GM18505 (cell line): ENCODE measurements around the gene COL28A1.

ENCODE experiments used
- ATAC-seq: cut with Tn5 transposase; IDR thresholded peaks from one replicate; pipeline ENCODE4 v1.9.1; 2021; ENCODE audit not compliant: unreplicated experiment
- POLR2A ChIP-seq: IDR thresholded peaks from 4 replicates; pipeline ENCODE4 v1.6.1; 2011; ENCODE audit warnings: borderline replicate concordance; ENCODE audit not compliant: insufficient read depth, insufficient read length; ENCODE audit errors: extremely low read depth

Gene COL28A1

DNA sequence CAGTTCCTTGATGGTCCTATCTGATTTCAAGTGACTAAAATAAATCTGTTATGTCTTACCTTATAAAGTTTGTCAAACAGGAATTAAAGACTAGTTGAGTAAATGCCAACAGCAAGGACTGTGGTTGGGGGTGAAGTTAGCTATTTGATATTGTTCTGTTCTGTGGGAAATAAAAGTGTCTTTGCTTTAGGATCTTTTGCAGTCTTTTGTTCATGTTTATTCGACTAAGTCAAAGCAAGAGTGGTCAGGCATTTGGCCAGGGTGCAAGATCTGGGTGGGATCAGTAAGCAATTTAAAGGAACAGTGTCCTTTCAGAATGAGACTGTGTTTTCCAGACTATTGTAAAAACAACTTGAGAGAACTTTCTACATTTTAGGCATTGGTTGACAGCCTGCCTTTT is at the start of gene COL28A1:
Gene COL28A1 (minus strand): TSS at position 183 of the 400 bp plus-strand sequence. CDS start 2,998 bp downstream, outside the sequence.
- no peak for ATAC-seq
- TF ChIP-seq POLR2A, result no peak

DNA sequence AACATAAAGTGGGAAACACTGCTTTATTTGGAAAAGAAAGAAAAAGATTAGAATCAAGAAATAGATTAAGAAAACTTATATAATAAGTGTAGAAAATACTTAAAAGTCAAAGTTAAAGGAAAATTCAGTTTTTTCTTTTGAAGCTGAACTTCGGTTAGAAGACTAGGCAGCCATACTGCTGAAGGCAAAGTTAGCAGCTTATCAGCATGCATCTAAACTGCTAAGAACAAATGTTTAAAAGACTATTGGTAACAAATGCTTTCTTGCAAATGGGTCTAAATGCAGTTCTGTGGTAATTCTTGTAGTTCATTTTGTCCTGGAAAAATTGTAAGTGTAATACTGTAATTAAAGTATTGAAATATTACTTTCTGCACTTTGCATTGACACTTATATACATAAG is 49.0 kb upstream of the COL28A1 start:
- no peak for TF ChIP-seq POLR2A
- ATAC-seq, result no peak

GRCh38 chr7:7583731-7584130 is 48.1 kb upstream of the COL28A1 start:
- no peak for TF ChIP-seq POLR2A
- ATAC-seq, result no peak

GRCh38 chr7:7582596-7582995 is 46.9 kb upstream of the COL28A1 start:
- ATAC-seq, result no peak
- TF ChIP-seq POLR2A, result no peak

- ATAC-seq, result no peak
- no peak for TF ChIP-seq POLR2A
These were observed 46.0 kb upstream of the COL28A1 start for GRCh38 chr7:7581531-7582179.

DNA sequence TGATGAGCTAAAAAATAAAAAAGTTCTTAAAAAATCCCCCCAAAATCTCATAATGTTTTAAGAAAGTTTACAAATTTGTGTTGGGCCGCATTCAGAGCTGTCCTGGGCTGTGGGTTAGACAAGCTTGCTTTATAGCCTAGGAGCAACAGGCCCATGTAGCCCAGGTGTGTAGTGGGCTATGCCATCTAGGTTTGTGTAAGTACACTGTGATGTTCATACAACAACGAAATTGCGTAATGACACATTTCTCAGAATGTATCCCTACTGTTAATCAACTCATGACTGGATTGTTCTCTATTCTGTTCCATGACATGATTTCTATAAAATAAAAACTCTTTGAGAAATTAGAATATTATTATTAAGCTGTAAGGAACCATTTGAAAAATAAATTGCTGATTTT is 44.0 kb upstream of the COL28A1 start:
- TF ChIP-seq POLR2A, result no peak
- no peak for ATAC-seq

DNA sequence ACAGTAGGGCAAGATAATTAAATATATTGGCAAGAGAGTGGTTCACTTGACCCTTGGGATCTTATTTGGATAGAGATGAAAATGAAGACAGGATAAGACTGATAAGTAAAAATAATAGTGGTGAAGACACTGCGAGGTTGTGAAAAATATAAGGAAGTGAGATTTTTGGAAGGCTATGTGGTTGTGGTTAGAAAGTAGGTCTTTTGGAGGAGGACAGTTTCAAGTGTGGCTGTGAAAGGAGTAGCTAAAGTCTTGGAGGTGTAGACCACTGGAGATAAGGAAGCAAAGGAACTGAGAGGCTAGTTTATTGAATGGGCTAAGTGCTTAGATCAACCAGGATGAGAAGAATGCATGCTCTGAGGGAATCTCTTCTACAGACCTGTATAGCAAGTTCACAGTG is 42.2 kb upstream of the COL28A1 start:
- TF ChIP-seq POLR2A, result no peak
- ATAC-seq, result peak; percentile 85

DNA sequence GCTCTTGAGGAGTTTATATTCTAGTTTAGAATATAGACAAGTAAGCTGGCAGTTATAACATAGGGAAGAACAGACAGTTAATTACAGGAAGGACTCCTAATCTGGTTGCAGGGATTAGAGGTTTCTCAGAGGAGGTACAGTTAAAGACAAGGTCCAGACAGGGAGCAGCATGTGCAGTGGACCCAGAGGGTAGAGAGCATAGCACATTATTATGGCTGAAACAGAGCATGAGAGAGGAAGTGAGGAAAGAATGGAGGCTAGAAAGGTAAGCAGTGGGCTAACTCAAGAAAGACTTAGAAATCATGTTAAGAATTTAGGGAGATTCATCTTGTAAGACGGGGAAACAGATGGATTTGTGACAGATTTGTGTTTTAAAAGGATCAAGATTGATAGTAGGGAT is 40.7 kb upstream of the COL28A1 start:
- ATAC-seq, result no peak
- no peak for TF ChIP-seq POLR2A

GRCh38 chr7:7573701-7574100 is 38.0 kb upstream of the COL28A1 start:
- no peak for TF ChIP-seq POLR2A
- ATAC-seq, result no peak

GRCh38 chr7:7570584-7570983 is 34.9 kb upstream of the COL28A1 start:
- no peak for TF ChIP-seq POLR2A

GRCh38 chr7:7569615-7570014 is 33.9 kb upstream of the COL28A1 start:
- ATAC-seq, result peak; percentile 19
- TF ChIP-seq POLR2A, result no peak

More at GRCh38 chr7:7570584-7570983, 34.9 kb upstream of the COL28A1 start:
- no peak for ATAC-seq

DNA sequence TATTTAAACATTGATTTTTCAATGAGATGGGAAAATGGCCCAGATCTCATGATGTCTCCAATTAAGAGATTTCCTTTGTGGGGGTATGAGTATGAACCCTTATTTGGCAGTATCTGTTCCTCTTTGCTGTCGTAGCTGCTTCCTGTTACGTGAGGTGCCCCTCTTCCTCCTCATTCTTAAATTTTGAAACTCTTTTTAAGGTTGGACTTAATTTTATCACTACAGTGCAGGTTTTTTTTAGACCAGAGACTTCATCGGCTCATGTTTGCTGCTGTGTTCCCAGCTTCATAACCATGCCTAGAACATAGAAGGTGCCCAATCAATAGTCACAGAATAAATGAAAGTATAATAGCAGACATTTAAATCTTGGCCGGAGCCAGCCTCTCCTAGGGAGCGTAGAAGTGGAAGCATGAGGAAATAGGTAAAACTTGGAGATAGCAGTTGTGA is 33.4 kb upstream of the COL28A1 start:
- peak; percentile 35 for ATAC-seq
- TF ChIP-seq POLR2A, result no peak

GRCh38 chr7:7568553-7568952 is 32.9 kb upstream of the COL28A1 start:
- no peak for ATAC-seq
- TF ChIP-seq POLR2A, result no peak

- TF ChIP-seq POLR2A, result no peak
- no peak for ATAC-seq
These were observed 32.3 kb upstream of the COL28A1 start for GRCh38 chr7:7567898-7568531.
